ENCODE results near the gene GARIN6. TPM values are rescaled to one million over a fixed set of nuclear protein-coding genes. Genes with fewer than 3 reads are reported as not detected.

GARIN6 gene
- total RNA-seq = not detected in 2 replicates

DNA sequence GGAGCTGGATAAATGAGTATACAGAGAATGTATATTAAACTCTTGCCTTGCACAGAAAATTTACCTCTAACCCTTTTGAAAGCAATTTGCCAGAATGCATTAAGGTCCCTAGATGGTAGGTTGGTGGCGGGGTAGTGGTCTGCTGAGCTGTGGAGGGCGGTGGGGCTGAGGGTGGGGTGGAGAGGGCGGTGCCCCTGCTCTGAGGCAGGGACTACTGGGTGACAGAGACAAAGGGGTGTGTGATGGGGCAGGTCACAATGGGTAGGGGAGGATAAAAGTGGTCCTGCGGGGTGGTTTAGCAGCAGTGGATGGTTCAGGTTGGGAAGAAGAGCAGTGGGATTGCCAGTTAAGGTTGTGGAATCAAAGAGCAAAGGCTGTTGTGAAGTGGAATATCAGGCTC, at the start of gene GARIN6:
Gene GARIN6 (plus strand): TSS at position 301 of the 400 bp plus-strand sequence. CDS start 422 bp downstream, outside the sequence.
- TF ChIP-seq, protein P1, sequence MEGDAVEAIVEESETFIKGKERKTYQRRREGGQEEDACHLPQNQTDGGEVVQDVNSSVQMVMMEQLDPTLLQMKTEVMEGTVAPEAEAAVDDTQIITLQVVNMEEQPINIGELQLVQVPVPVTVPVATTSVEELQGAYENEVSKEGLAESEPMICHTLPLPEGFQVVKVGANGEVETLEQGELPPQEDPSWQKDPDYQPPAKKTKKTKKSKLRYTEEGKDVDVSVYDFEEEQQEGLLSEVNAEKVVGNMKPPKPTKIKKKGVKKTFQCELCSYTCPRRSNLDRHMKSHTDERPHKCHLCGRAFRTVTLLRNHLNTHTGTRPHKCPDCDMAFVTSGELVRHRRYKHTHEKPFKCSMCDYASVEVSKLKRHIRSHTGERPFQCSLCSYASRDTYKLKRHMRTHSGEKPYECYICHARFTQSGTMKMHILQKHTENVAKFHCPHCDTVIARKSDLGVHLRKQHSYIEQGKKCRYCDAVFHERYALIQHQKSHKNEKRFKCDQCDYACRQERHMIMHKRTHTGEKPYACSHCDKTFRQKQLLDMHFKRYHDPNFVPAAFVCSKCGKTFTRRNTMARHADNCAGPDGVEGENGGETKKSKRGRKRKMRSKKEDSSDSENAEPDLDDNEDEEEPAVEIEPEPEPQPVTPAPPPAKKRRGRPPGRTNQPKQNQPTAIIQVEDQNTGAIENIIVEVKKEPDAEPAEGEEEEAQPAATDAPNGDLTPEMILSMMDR (conservative IDR thresholded peaks at IDR 0.05; ENCODE audit: low read depth, low read length) = no peak
- DNase-seq (ENCODE audit: low read depth) = no peak
- no peak within 1 kb of the TSS for H3K4me3 ChIP-seq (ENCODE audit: low read depth, low read length)

DNA sequence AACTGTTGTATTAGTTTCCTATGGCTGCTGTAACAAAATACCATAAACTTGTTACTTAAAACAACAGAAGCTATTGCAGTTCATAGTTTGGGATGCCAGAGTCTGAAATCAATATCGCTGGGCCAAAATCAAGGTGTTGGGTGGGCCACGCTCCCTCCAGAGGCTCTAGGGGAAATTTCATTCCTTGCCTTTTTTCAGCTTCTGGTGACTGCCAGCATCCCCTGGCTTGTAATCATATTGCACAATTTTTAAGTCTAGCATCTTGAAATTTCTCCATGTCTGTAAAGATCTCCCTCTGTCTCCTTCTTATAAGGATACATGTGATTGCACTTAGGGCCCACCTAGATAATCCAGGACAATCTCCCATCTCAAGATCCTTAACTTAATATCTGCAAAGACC, 48.8 kb upstream of the GARIN6 start:
- no peak for DNase-seq (ENCODE audit: low read depth)
- TF ChIP-seq, protein P1 (conservative IDR thresholded peaks at IDR 0.05; ENCODE audit: low read depth, low read length) = no peak
- H3K4me3 ChIP-seq (ENCODE audit: low read depth, low read length) = no peak overlapping the region

DNA sequence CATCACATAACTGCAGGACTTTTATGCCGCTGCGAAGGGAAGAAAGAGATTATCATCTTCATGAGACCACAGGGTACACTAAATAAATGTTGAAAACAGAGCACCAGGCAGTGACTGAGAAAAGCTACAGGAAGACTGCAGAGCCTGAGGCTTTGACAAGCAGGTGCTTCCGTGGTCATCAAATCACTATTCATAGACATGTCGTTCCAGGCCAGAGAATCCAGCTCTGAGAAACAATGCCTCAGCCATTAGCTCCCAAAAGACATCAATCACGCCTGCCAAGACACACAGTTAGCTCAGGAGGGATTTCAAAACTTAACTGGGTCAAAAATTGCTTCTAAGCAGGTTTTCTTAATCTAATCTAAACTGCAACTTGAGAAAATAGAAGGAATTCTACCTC, 47.2 kb upstream of the GARIN6 start:
- H3K4me3 ChIP-seq (ENCODE audit: low read depth, low read length) = no peak overlapping the region
- TF ChIP-seq, protein P1 (conservative IDR thresholded peaks at IDR 0.05; ENCODE audit: low read depth, low read length) = no peak
- no peak for DNase-seq (ENCODE audit: low read depth)

DNA sequence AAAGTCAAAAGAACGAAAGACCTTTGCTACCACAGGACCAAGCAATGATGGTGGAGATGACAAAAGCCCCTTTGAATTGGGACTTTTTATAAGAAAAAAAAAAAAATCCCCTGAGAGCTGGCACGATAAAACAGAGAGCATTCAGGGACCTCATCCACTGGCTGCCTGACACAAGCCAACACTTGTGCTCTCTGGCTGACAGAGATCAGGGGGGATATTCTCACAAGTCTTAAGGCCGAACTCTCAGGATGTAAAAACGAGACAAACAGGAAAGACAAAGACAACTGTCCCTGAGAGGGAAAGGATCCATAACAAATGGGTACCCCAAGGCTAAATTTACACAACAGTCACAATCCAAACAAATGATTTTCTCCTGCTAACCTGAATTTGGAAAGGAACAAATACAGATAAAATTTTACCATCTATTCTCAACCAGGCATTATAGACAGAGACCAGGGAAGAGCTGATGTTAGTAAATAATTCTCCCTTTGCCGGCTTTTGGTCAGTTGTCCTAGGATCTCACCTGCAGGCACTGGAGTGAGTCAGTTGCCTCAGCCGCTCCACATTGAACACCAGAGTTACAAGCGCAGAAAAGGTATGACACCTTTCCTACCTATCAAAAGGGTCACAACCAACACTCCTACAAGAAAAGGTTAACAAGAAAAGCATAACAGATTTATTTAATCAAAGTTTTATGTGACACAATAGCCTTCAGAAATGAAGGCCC, 37.9 kb upstream of the GARIN6 start:
- no peak for DNase-seq (ENCODE audit: low read depth)
- H3K4me3 ChIP-seq (ENCODE audit: low read depth, low read length) = no peak overlapping the region
- TF ChIP-seq, protein P1 (conservative IDR thresholded peaks at IDR 0.05; ENCODE audit: low read depth, low read length) = no peak

DNA sequence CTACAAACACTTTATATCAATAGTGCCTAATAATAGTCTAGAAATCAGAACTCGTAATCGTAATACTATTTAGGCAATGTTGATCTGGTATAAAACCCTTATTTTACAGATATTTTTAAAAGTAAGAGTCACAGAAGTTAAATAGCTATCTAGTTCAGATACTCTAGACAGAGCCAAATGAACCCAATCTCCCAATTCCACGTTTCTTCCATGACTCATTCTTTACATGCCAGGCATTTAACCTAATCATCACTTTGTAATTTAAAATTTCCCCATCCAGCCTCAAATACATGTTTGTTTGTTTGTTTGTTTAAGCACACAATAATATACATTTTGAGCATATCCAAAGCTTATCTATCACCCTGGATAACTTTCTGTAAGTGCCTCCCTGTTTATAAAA, 36.4 kb upstream of the GARIN6 start:
- TF ChIP-seq, protein P1 (conservative IDR thresholded peaks at IDR 0.05; ENCODE audit: low read depth, low read length) = no peak
- no peak overlapping the region for H3K4me3 ChIP-seq (ENCODE audit: low read depth, low read length)
- DNase-seq (ENCODE audit: low read depth) = no peak

DNA sequence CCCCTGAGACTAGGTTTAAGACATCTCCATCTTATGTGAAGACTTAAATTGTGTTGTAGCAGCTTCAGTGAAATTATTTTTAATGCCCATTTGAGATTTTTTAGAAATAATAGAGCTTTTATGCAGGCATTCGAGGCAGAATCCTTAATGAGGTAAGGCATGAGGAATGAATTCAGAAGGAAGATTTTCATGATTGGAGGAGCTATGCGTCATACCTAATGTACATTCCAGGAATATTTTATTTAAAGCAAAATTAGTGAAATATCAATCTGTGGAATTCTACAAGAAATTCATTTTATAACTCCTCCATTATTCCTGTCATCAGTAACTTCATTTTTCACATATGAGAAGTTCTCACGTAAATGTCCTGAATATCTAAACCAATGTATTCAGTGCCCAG, 36.0 kb upstream of the GARIN6 start:
- DNase-seq (ENCODE audit: low read depth) = no peak
- H3K4me3 ChIP-seq (ENCODE audit: low read depth, low read length) = no peak overlapping the region
- TF ChIP-seq, protein P1 (conservative IDR thresholded peaks at IDR 0.05; ENCODE audit: low read depth, low read length) = no peak

DNA sequence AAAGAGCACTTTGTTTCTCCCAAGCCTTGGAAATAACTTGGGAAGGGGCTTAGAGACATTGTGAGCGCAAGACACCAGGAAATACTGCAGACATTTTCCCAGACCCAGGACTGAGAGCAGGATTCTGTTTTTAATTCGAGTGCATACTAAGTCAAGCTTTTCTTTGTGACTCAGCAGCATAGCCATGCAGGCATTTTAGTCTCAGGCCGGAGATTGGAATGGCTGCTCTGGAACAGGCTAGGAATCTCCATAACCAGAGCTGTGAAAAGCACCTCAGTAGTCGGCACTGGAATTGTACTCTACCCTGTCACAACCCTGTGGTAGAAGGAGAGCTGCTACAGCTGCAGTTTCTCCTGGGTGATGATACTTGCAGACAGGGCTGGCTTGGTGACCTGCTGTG, 28.9 kb upstream of the GARIN6 start:
- TF ChIP-seq, protein P1 (conservative IDR thresholded peaks at IDR 0.05; ENCODE audit: low read depth, low read length) = no peak
- no peak for DNase-seq (ENCODE audit: low read depth)
- H3K4me3 ChIP-seq (ENCODE audit: low read depth, low read length) = no peak overlapping the region
